Epithelial cell of esophagus (primary cell): ENCODE measurements around the gene BSN.

ENCODE experiments used
- DNase-seq: peaks from one replicate; pipeline ENCODE4 v3.0.0; 2010; ENCODE audit warnings: low read depth
- H3K4me3 ChIP-seq: 2 replicates; pipeline ENCODE4 v1.5.1; 2011; ENCODE audit warnings: mild to moderate bottlenecking, low read length, control low read depth
- CTCF ChIP-seq: IDR thresholded peaks from 2 replicates; pipeline ENCODE4 v1.5.1; 2011; ENCODE audit warnings: low read depth, mild to moderate bottlenecking, low read length, control low read depth, inconsistent platforms; ENCODE audit not compliant: insufficient read depth; ENCODE audit errors: missing control alignments

The BSN gene

GRCh38 chr3:49556500-49557275 lies 2.4 kb downstream of the BSN start:
- TF ChIP-seq CTCF, result no peak
- H3K4me3 ChIP-seq, result no peak overlapping the region
- DNase-seq, result no peak

- TF ChIP-seq CTCF, result peak; percentile 22
- no peak for DNase-seq
- no peak overlapping the region for H3K4me3 ChIP-seq
These were observed 8.8 kb downstream of the BSN start for GRCh38 chr3:49563040-49563578.

DNA sequence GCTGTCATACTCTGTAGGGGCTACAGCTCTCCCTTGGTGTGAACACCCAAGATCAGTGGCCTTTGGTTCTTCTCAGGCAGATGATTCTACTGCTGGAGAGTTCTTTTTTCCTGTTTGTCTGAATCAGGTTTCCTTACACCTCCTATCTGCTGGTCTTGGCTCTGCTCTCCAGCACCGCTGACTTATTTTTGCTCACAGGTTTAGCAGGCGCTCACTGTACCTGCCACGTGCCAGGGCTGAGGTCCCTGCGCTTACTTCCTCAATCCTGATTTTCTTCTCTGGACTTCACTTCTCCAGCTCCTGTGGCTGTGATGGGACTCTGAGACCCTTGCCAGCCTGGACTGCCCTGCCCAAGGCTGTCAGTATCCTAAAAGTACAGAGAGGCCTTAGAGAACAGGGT lies 9.5 kb downstream of the BSN start:
- no peak overlapping the region for H3K4me3 ChIP-seq
- DNase-seq, result no peak

GRCh38 chr3:49566312-49566711 lies 12.0 kb downstream of the BSN start:
- no peak for DNase-seq
- no peak overlapping the region for H3K4me3 ChIP-seq
- TF ChIP-seq CTCF, result no peak

More for the DNA sequence above, 9.5 kb downstream of the BSN start:
- no peak for TF ChIP-seq CTCF

DNA sequence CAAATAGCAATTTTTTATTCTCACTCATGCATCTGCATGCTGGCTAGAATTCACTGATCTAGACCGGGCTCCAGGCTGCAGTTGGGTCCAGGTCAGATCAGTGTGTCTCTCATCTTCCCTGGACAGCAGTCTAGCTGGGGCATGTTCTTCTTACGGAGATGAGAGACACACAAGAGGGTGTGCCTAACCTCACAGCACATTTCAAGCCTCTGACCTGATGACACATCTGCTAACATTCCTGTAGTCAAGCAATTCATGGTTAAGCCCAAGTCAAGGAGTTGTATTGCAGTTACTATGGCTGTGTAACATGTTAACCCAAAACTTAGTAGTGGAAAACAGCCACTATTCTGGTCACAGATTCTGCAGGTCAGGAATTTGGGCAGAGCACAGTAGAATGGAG lies 13.1 kb downstream of the BSN start:
- TF ChIP-seq CTCF, result no peak
- peak; percentile 66 for DNase-seq

DNA sequence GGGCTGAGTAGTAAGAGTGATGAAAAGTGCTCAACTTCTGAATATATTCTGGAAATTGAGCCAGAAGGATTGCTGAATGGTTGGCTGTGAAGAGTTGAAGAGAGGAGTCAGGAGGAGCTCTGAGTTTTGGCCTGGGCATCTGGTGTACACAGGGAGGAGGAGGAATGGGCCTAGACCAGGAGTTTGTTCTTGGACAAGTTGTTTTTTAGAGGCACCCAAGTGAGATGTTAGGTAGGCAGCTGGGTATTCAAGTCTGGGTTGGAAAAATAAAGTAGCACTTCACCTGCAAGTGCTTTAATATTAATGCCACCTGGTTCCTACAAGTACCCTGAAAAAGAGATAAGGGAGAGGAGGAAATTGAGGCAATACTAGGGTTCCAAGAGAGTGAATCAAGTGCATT lies 14.7 kb downstream of the BSN start:
- TF ChIP-seq CTCF, result no peak
- H3K4me3 ChIP-seq, result no peak overlapping the region
- no peak for DNase-seq

More for the DNA sequence above, 13.1 kb downstream of the BSN start:
- H3K4me3 ChIP-seq, result no peak overlapping the region
